B cell (primary cell): ENCODE measurements around the gene CEP112. TPM values are rescaled to one million over a fixed set of nuclear protein-coding genes. Genes with fewer than 3 reads are reported as not detected.

Experiments
- ATAC-seq: fragments of 200-7000 bp; cut with Tn5 transposase; one replicate; pipeline ENCODE4 v1.10.0; 2021; ENCODE audit warnings: low read depth, mild to moderate bottlenecking, moderate number of reproducible peaks, moderate library complexity
- CTCF ChIA-PET: fragments of 350-600 bp; sonication (Branson Sonifier 250); formaldehyde crosslinking; loops from one replicate; lab custom pipeline; 2021; ENCODE audit warnings: antibody characterized with exemption, inconsistent platforms; lab: Charles Lee
- POLR2A ChIA-PET: fragments of 350-600 bp; sonication (Branson Sonifier 250); formaldehyde crosslinking; loops from one replicate; lab custom pipeline; 2021; ENCODE audit warnings: antibody characterized with exemption; lab: Charles Lee
- DNase-seq: peaks from one replicate; pipeline ENCODE4 v3.0.0; 2013
- H2AFZ ChIP-seq: 2 replicates; pipeline ENCODE4 v1.6.1; 2012; ENCODE audit warnings: mild to moderate bottlenecking, low read depth, low read length; ENCODE audit not compliant: insufficient read depth, poor library complexity, severe bottlenecking
- H3K27ac ChIP-seq, 2 donors: 1 replicate in 1 of 2; 2 replicates in 1 of 2; pipeline ENCODE4 v1.5.1; 2012 to 2013; ENCODE audit warnings: low read length in 2 of 2, mild to moderate bottlenecking in 2 of 2, moderate library complexity in 1 of 2
- H3K27me3 ChIP-seq, 4 experiments: fragments of 200-600 bp in 1 of 4; sonication (generic) in 1 of 4; replicated peaks in 1 of 4; 1 replicate in 2 of 4; 2 replicates in 2 of 4; pipeline versions ENCODE4 v1.6.1 to v1.7.0; 2013 to 2016; ENCODE audit warnings: low read length in 3 of 4, mild to moderate bottlenecking in 2 of 4, mixed read lengths in 1 of 4, moderate library complexity in 1 of 4; ENCODE audit not compliant: insufficient read depth in 4 of 4, control insufficient read depth in 3 of 4; ENCODE audit errors: control extremely low read depth in 1 of 4
- H3K36me3 ChIP-seq, 2 experiments: replicated peaks in 1 of 2; 1 replicate in 1 of 2; 2 replicates in 1 of 2; pipeline versions ENCODE4 v1.6.1 to v1.7.1; 2013; ENCODE audit warnings: low read length in 1 of 2; ENCODE audit not compliant: insufficient read depth in 2 of 2, control insufficient read depth in 1 of 2; ENCODE audit errors: control extremely low read depth in 1 of 2, extremely low read depth in 1 of 2
- H3K4me1 ChIP-seq, 2 donors: fragments of 200-600 bp in 1 of 2; sonication (generic) in 1 of 2; 1 replicate in 1 of 2; 2 replicates in 1 of 2; pipeline versions ENCODE4 v1.5.1 to v1.6.1; 2013 to 2017; ENCODE audit warnings: low read length in 2 of 2; ENCODE audit not compliant: control insufficient read depth in 2 of 2, insufficient read depth in 2 of 2
- H3K4me2 ChIP-seq: replicated peaks from 2 replicates; pipeline ENCODE3; 2012; ENCODE audit warnings: mild to moderate bottlenecking, low read depth, low read length; ENCODE audit not compliant: poor library complexity, severe bottlenecking
- H3K4me3 ChIP-seq, 5 experiments: fragments of 200-600 bp in 1 of 5; sonication (generic) in 1 of 5; 1 replicate in 3 of 5; 2 replicates in 2 of 5; pipeline versions ENCODE4 v1.5.1 to v1.7.0; 2011 to 2016; ENCODE audit warnings: low read length in 4 of 5, mild to moderate bottlenecking in 4 of 5, low read depth in 2 of 5, control low read depth in 1 of 5, moderate library complexity in 1 of 5; ENCODE audit not compliant: insufficient read depth in 1 of 5; ENCODE audit errors: control extremely low read depth in 1 of 5, extremely low read depth in 1 of 5
- H3K79me2 ChIP-seq: fragments of 200-600 bp; sonication (generic); one replicate; pipeline ENCODE4 v1.6.0; 2016; ENCODE audit warnings: low read length; ENCODE audit not compliant: control insufficient read depth, insufficient read depth
- H3K9ac ChIP-seq: fragments of 200-600 bp; sonication (generic); 2 replicates; pipeline ENCODE4 v1.6.1; 2017; ENCODE audit warnings: mild to moderate bottlenecking, low read length, moderate library complexity
- H3K9me3 ChIP-seq, 3 donors: one replicate each; pipeline versions ENCODE4 v1.6.1 to v1.7.1; 2013; ENCODE audit warnings: low read length in 2 of 3; ENCODE audit not compliant: control insufficient read depth in 2 of 3, insufficient read depth in 1 of 3; ENCODE audit errors: control extremely low read depth in 1 of 3
- H4K20me1 ChIP-seq: 2 replicates; pipeline ENCODE4 v1.6.0; 2012; ENCODE audit warnings: mild to moderate bottlenecking, low read length; ENCODE audit not compliant: insufficient read depth, control insufficient read depth, poor library complexity, severe bottlenecking
- H3K27ac Mint-ChIP-seq: one replicate; pipeline ENCODE4 v1.8.0; 2021; ENCODE audit warnings: mixed read lengths
- H3K27me3 Mint-ChIP-seq: one replicate; pipeline ENCODE4 v1.8.0; 2021; ENCODE audit warnings: mixed read lengths
- H3K4me1 Mint-ChIP-seq: one replicate; pipeline ENCODE4 v1.8.0; 2021; ENCODE audit warnings: mixed read lengths
- H3K4me3 Mint-ChIP-seq: one replicate; pipeline ENCODE4 v1.8.0; 2021; ENCODE audit warnings: mixed read lengths
- H3K9me3 Mint-ChIP-seq: one replicate; pipeline ENCODE4 v1.8.0; 2022; ENCODE audit warnings: mixed read lengths; ENCODE audit not compliant: insufficient read depth
- EZH2 ChIP-seq: IDR thresholded peaks from 2 replicates; pipeline ENCODE4 v1.6.1; 2012; ENCODE audit warnings: borderline replicate concordance, low read depth, mild to moderate bottlenecking, moderate library complexity, low read length; ENCODE audit not compliant: insufficient read depth, poor library complexity, severe bottlenecking
- WGBS: methylation state at CpG from one replicate; pipeline ENCODE4 v1.1.5; 2013; ENCODE audit warnings: missing lambda C conversion rate; ENCODE audit not compliant: insufficient coverage; 5-methylcytosine and 5-hydroxymethylcytosine counted together
- intact Hi-C: fragments of 100-400 bp; cut with micrococcal nuclease; formaldehyde crosslinking; loops from one replicate; pipeline ENCODE4 v1.10.0; 2022
- polyA plus RNA-seq: library from polyadenylated mRNA; depleted of rRNA; stranded (reverse); fragments of >200 nt; gene quantifications from 2 replicates; pipeline ENCODE4 v1.2.3, GENCODE V29; 2012
- total RNA-seq, 2 donors: library from RNA; stranded (reverse); fragments of 120-200 nt in 1 of 2; gene quantifications; 1 replicate in 1 of 2; 2 replicates in 1 of 2; pipeline versions ENCODE4 v1.2.3 to v1.2.4, GENCODE V29; 2013 to 2022
- TF ChIP-seq, protein P1 (sequence below): fragments of 200-600 bp; IDR thresholded peaks from one replicate; pipeline ENCODE4 v1.8.0; 2022; ENCODE audit warnings: antibody characterized with exemption, mild to moderate bottlenecking

CEP112 gene
- total and polyA plus RNA-seq, 2 donors (not counting 1 experiment from before 2014, with no cell fraction given), result 0.57 to 4.6 TPM

GRCh38 chr17:65644545-65644944 is 547.4 kb downstream of the CEP112 start:
- Histone ChIP-seq H3K27me3 (no peaks in the 10 kb centered on the region), H3K36me3 (no peaks in the 10 kb centered on the region), H3K4me2 (no peak overlapping the region), H3K4me1 (no peaks in the 10 kb centered on the region), H2AFZ (no peak overlapping the region), H3K27ac (no peak overlapping the region), H3K9ac (no peak overlapping the region), H3K4me3 (no peak overlapping the region), H3K9me3 (peaks cover 3 to 23% (median 8%) of the 10 kb centered on the region in 3 donors), H3K79me2 (no peaks in the 10 kb centered on the region), H4K20me1 (no peaks in the 10 kb centered on the region)
- no peak overlapping the region for H3K4me3 Mint-ChIP-seq
- ATAC-seq (no peak), DNase-seq (no peak)
- ChIA-PET CTCF (no interaction called here), POLR2A (no interaction called here)
- H3K27me3 Mint-ChIP-seq, result no peaks in the 10 kb centered on the region
- H3K4me1 Mint-ChIP-seq, result no peaks in the 10 kb centered on the region
- no peak overlapping the region for H3K27ac Mint-ChIP-seq
- H3K9me3 Mint-ChIP-seq, result peaks cover 4% of the 10 kb centered on the region
- no peak for TF ChIP-seq EZH2
- TF ChIP-seq, protein P1, sequence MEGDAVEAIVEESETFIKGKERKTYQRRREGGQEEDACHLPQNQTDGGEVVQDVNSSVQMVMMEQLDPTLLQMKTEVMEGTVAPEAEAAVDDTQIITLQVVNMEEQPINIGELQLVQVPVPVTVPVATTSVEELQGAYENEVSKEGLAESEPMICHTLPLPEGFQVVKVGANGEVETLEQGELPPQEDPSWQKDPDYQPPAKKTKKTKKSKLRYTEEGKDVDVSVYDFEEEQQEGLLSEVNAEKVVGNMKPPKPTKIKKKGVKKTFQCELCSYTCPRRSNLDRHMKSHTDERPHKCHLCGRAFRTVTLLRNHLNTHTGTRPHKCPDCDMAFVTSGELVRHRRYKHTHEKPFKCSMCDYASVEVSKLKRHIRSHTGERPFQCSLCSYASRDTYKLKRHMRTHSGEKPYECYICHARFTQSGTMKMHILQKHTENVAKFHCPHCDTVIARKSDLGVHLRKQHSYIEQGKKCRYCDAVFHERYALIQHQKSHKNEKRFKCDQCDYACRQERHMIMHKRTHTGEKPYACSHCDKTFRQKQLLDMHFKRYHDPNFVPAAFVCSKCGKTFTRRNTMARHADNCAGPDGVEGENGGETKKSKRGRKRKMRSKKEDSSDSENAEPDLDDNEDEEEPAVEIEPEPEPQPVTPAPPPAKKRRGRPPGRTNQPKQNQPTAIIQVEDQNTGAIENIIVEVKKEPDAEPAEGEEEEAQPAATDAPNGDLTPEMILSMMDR, result no peak
- WGBS, result no CpG with 5 or more reads among the region's 1 CpG
- intact Hi-C loops, result no loop called here

DNA sequence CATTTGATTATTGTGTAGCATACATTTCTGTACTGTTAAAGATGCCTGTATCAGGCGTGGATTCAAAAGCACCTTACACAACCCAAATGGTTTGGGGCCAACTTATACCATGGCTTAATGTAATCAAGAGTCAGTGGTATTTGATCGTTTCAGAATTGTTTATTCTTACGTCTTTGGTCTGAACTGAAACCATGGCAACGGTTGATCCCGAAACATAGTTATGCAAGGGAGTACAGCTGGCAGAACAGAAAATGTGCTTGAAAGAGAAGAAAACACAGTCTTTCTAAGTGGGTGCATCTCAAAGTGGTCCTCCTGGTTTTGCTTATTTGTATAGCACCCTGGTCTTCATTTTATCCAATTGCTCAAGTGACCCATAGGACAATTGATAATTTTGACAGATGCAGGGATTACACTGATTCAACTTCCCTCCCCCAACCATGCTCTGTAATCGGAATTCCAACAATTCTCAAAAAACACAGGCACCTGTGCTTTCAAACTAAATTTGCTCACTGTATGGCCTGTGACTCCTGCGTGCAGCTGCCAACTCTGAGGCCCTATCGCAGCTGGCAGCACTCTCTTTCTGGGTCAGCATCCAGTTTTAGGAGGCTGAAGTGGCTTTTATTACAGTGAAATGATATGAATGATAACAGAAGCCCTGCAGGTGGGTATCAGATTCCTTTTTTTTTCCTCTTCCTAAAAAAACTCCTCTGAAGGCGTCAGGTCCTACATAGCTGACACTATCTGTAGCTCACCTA is 553.5 kb downstream of the CEP112 start:
- Histone ChIP-seq H2AFZ (no peak overlapping the region), H3K4me2 (no peak overlapping the region), H3K4me3 (no peak overlapping the region), H3K9me3 (peaks cover 0 to 10% (median 1%) of the 10 kb centered on the region in 3 donors), H3K27me3 (no peaks in the 10 kb centered on the region), H3K79me2 (no peaks in the 10 kb centered on the region), H3K36me3 (no peaks in the 10 kb centered on the region), H3K27ac (no peak overlapping the region), H3K4me1 (no peaks in the 10 kb centered on the region), H4K20me1 (no peaks in the 10 kb centered on the region), H3K9ac (no peak overlapping the region)
- Mint-ChIP-seq H3K27me3 (no peaks in the 10 kb centered on the region), H3K9me3 (peaks cover 4% of the 10 kb centered on the region), H3K27ac (no peak overlapping the region), H3K4me3 (no peak overlapping the region), H3K4me1 (no peaks in the 10 kb centered on the region)
- CTCF ChIA-PET, result no interaction called here
- WGBS, result 94% methylated on average over 5 of the region's 9 CpGs
- POLR2A ChIA-PET, result no interaction called here
- ATAC-seq, result no peak
- DNase-seq, result no peak
- intact Hi-C loops, result no loop called here
- no peak for TF ChIP-seq EZH2
- TF ChIP-seq, protein P1, result no peak
